ENCODE data around the gene MRPS15. TPM values are rescaled to one million over a fixed set of nuclear protein-coding genes. Genes with fewer than 3 reads are reported as not detected.
"Not testable (repeated sequence)": the region's sequence is repeated elsewhere in the genome, so short reads cannot be mapped to it uniquely, and the experiment has no call there.

Gene MRPS15
- total RNA-seq, 1 experiment from 2014 or later: 213 TPM

DNA sequence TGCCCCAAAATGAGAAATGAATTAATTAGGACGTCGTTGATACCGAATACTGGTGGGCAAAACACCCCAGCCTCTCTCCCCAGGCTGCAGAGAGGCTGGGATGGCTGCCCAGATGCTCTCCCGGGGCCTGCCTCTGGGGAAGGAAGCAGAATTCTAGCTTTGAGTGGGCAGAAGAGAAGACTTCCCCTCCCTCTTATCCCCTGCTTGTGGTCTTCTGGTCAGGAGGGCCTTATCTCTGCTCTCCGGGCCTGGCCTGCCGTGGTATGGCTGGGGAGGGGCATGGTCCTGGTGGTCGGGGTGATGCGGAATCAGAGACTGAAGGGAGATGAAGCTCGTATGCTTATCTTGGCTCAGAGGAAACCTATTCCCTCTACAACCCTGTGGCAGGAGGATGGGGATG is 28.3 kb upstream of the MRPS15 start:
- Histone ChIP-seq H3K9me2 (replicated peaks; ENCODE audit: low read length) (no peaks in the 10 kb centered on the region), H3F3A (ENCODE audit: low read length, unreplicated experiment) (no peaks in the 10 kb centered on the region), H3K9ac (ENCODE audit: low read length) (no peak overlapping the region), H2AFZ (ENCODE audit: low read length) (no peak overlapping the region), H3K27ac (ENCODE audit: low read length) (no peak overlapping the region), H3K4me2 (ENCODE audit: low read length) (no peak overlapping the region), H3K9me3 (ENCODE audit: low read length) (no peaks in the 10 kb centered on the region), H3K36me3 (ENCODE audit: low read depth, low read length) (no peaks in the 10 kb centered on the region), H4K20me1 (ENCODE audit: low read length) (no peaks in the 10 kb centered on the region), H3K4me1 (ENCODE audit: insufficient read depth, low read length) (no peaks in the 10 kb centered on the region), H3K4me3 (ENCODE audit: low read length) (no peak overlapping the region), H3K27me3 (ENCODE audit: low read length) (peaks cover 38% of the 10 kb centered on the region), H3K79me2 (ENCODE audit: low read length) (no peaks in the 10 kb centered on the region)
- ATAC-seq (no peak), DNase-seq (no peak)
- CTCF ChIA-PET: no interaction called here
- intact Hi-C loops (cut with micrococcal nuclease): no loop called here
- POLR2A ChIA-PET (ENCODE audit: unreplicated experiment): no interaction called here
- no TSS peak for BruUV-seq (replicated peaks)
- no peak for TF ChIP-seq EZH2 (IDR thresholded peaks at IDR 0.05; ENCODE audit: low read length, unreplicated experiment)
- TF ChIP-seq EZH2phosphoT487 (IDR thresholded peaks at IDR 0.05; ENCODE audit: borderline replicate concordance, low read length): no peak
- TF ChIP-seq, protein P1, sequence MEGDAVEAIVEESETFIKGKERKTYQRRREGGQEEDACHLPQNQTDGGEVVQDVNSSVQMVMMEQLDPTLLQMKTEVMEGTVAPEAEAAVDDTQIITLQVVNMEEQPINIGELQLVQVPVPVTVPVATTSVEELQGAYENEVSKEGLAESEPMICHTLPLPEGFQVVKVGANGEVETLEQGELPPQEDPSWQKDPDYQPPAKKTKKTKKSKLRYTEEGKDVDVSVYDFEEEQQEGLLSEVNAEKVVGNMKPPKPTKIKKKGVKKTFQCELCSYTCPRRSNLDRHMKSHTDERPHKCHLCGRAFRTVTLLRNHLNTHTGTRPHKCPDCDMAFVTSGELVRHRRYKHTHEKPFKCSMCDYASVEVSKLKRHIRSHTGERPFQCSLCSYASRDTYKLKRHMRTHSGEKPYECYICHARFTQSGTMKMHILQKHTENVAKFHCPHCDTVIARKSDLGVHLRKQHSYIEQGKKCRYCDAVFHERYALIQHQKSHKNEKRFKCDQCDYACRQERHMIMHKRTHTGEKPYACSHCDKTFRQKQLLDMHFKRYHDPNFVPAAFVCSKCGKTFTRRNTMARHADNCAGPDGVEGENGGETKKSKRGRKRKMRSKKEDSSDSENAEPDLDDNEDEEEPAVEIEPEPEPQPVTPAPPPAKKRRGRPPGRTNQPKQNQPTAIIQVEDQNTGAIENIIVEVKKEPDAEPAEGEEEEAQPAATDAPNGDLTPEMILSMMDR (conservative IDR thresholded peaks at IDR 0.05; ENCODE audit: low read depth, low read length): no peak

DNA sequence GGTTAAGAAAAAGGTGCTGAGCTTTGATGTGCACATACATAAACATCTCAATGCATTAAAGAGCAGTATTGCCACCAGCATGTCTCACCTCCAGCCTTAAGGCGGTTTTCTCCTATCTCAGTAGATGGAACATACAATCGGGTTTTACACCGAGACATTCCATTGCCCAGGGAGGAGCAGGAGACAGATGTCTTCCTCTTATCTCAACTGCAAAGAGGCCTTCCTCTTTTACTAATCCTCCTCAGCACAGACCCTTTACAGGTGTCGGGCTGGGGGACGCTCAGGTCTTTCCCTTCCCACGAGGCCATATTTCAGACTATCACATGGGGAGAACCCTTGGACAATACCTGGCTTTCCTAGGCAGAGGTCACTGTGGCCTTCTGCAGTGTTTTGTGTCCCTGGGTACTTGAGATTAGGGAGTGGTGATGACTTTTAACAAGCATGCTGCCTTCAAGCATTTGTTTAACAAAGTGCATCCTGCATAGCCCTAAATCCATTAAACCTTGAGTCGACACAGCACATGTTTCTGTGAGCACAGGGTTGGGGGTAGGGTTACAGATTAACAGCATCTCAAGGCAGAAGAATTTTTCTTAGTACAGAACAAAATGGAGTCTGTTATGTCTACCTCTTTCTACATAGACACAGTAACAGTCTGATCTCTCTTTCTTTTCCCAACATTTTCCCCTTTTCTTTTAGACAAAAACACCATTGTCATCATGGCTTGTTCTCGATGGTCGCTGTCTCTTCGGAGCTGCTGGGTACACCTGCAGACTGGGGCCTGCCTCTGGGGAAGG is 25.3 kb upstream of the MRPS15 start:
- BruUV-seq (replicated peaks); POLR2A ChIA-PET (ENCODE audit: unreplicated experiment); H3K9me3 ChIP-seq (ENCODE audit: low read length); H2AFZ ChIP-seq (ENCODE audit: low read length); H3K9ac ChIP-seq (ENCODE audit: low read length); H3K36me3 ChIP-seq (ENCODE audit: low read depth, low read length); H3K4me3 ChIP-seq (ENCODE audit: low read length); H3K27ac ChIP-seq (ENCODE audit: low read length); DNase-seq; ATAC-seq; intact Hi-C loops (cut with micrococcal nuclease); H3K4me2 ChIP-seq (ENCODE audit: low read length); H3K9me2 ChIP-seq (replicated peaks; ENCODE audit: low read length); H3K79me2 ChIP-seq (ENCODE audit: low read length); CTCF ChIA-PET; H3F3A ChIP-seq (ENCODE audit: low read length, unreplicated experiment); H4K20me1 ChIP-seq (ENCODE audit: low read length): not testable (repeated sequence)
- H3K27me3 ChIP-seq (ENCODE audit: low read length): peaks cover 27% of the 10 kb centered on the region
- peaks cover 13% of the 10 kb centered on the region for H3K4me1 ChIP-seq (ENCODE audit: insufficient read depth, low read length)

DNA sequence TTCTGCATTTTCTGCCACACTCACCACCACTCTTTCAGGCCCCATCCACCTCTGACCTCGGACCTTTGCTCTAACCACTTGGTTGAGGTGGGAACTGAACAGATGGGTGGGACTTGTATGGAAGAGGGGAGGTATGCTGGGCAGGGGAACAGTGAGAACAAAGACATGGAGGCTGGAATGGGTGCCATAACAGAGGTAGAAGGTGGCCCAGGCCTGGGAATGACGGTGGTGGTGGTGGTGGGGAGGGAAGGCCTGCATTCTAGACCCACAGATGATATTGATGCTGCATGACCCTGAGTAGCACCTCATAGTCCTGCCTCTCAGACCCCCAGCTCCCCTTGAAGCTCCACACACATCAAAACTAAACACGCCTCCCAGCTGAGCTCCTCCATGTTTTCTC is 23.7 kb upstream of the MRPS15 start:
- ChIA-PET CTCF (interaction anchor here (0.6 kb wide), 1 partner anchor 36 kb away, joined by 4 read pairs; no protein-coding TSS in a partner anchor), POLR2A (ENCODE audit: unreplicated experiment) (no interaction called here)
- DNase-seq (no peak), ATAC-seq (no peak)
- no peak overlapping the region for H3K4me2 ChIP-seq (ENCODE audit: low read length)
- TF ChIP-seq, protein P1 (conservative IDR thresholded peaks at IDR 0.05; ENCODE audit: low read depth, low read length): no peak
- BruUV-seq (replicated peaks): no TSS peak
- no peak overlapping the region for H3K4me3 ChIP-seq (ENCODE audit: low read length)
- H3K36me3 ChIP-seq (ENCODE audit: low read depth, low read length): no peaks in the 10 kb centered on the region
- no peak overlapping the region for H3K9ac ChIP-seq (ENCODE audit: low read length)
- no peaks in the 10 kb centered on the region for H4K20me1 ChIP-seq (ENCODE audit: low read length)
- no peaks in the 10 kb centered on the region for H3K9me2 ChIP-seq (replicated peaks; ENCODE audit: low read length)
- intact Hi-C loops (cut with micrococcal nuclease): no loop called here
- no peak overlapping the region for H2AFZ ChIP-seq (ENCODE audit: low read length)
- no peaks in the 10 kb centered on the region for H3F3A ChIP-seq (ENCODE audit: low read length, unreplicated experiment)
- no peaks in the 10 kb centered on the region for H3K79me2 ChIP-seq (ENCODE audit: low read length)
- H3K27ac ChIP-seq (ENCODE audit: low read length): no peak overlapping the region
- no peaks in the 10 kb centered on the region for H3K9me3 ChIP-seq (ENCODE audit: low read length)
- H3K4me1 ChIP-seq (ENCODE audit: insufficient read depth, low read length): peaks cover 13% of the 10 kb centered on the region
- peaks cover 13% of the 10 kb centered on the region for H3K27me3 ChIP-seq (ENCODE audit: low read length)

DNA sequence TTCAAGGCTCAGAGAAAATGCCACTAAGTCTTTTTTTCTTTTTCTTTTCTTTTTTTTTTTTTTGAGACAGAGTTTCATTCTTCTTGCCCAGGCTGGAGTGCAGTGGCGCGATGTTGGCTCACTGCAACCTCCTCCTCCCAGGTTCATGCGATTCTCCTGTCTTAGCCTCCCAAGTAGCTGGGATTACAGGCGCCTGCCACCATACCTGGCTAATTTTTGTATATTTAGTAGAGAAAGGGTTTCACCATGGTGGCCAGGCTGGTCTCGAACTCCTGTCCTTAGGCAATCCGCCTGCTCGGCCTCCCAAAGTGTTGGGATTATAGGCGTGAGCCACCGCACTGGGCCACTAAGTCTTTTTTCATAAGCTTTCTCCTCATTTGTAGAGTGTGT is 23.1 kb upstream of the MRPS15 start:
- POLR2A ChIA-PET (ENCODE audit: unreplicated experiment); H3K79me2 ChIP-seq (ENCODE audit: low read length); H3K9me2 ChIP-seq (replicated peaks; ENCODE audit: low read length); ATAC-seq; H4K20me1 ChIP-seq (ENCODE audit: low read length); H3K9ac ChIP-seq (ENCODE audit: low read length); H3K27me3 ChIP-seq (ENCODE audit: low read length); DNase-seq; H3F3A ChIP-seq (ENCODE audit: low read length, unreplicated experiment); H3K4me3 ChIP-seq (ENCODE audit: low read length); H2AFZ ChIP-seq (ENCODE audit: low read length); BruUV-seq (replicated peaks); H3K36me3 ChIP-seq (ENCODE audit: low read depth, low read length); H3K9me3 ChIP-seq (ENCODE audit: low read length); H3K27ac ChIP-seq (ENCODE audit: low read length); intact Hi-C loops (cut with micrococcal nuclease): not testable (repeated sequence)
- Histone ChIP-seq H3K4me2 (ENCODE audit: low read length) (peak overlapping the region; percentile 61; the same call in 1 of the 2 replicates), H3K4me1 (ENCODE audit: insufficient read depth, low read length) (peaks cover 13% of the 10 kb centered on the region)
- CTCF ChIA-PET: interaction anchor here (0.7 kb wide), 1 partner anchor 971 kb away, joined by 3 read pairs; no protein-coding TSS in a partner anchor
